IPS-18a (cell line): ENCODE data around the gene CORO2B.

ENCODE experiments used
- H3K27ac ChIP-seq: one replicate; pipeline ENCODE4 v1.5.1; 2013; ENCODE audit warnings: low read length
- H3K27me3 ChIP-seq: one replicate; pipeline ENCODE4 v1.6.1; 2013; ENCODE audit warnings: mild to moderate bottlenecking, low read length; ENCODE audit not compliant: control insufficient read depth, insufficient read depth
- H3K36me3 ChIP-seq: one replicate; pipeline ENCODE4 v1.6.1; 2013; ENCODE audit warnings: low read depth, low read length; ENCODE audit not compliant: control insufficient read depth
- H3K4me1 ChIP-seq: one replicate; pipeline ENCODE4 v1.6.1; 2013; ENCODE audit warnings: low read depth, low read length; ENCODE audit not compliant: control insufficient read depth
- H3K4me3 ChIP-seq: one replicate; pipeline ENCODE4 v1.5.1; 2013; ENCODE audit warnings: low read length
- H3K9ac ChIP-seq: one replicate; pipeline ENCODE4 v1.6.1; 2013; ENCODE audit warnings: mild to moderate bottlenecking, low read length, moderate library complexity
- H3K9me3 ChIP-seq: one replicate; pipeline ENCODE4 v1.6.1; 2013; ENCODE audit warnings: low read depth, low read length; ENCODE audit not compliant: control insufficient read depth

The CORO2B gene

GRCh38 chr15:68587769-68588385 lies 9.1 kb downstream of the CORO2B start:
- Histone ChIP-seq H3K4me3 (no peak overlapping the region), H3K4me1 (peaks cover 5% of the 10 kb centered on the region), H3K27ac (no peak overlapping the region), H3K27me3 (no peaks in the 10 kb centered on the region), H3K9me3 (no peaks in the 10 kb centered on the region), H3K9ac (no peak overlapping the region), H3K36me3 (no peaks in the 10 kb centered on the region)

GRCh38 chr15:68589053-68589452 lies 10.3 kb downstream of the CORO2B start:
- no peaks in the 10 kb centered on the region for H3K27me3 ChIP-seq
- no peak overlapping the region for H3K4me3 ChIP-seq
- no peak overlapping the region for H3K27ac ChIP-seq
- H3K4me1 ChIP-seq = no peaks in the 10 kb centered on the region
- H3K9me3 ChIP-seq = no peaks in the 10 kb centered on the region
- no peaks in the 10 kb centered on the region for H3K36me3 ChIP-seq
- H3K9ac ChIP-seq = no peak overlapping the region

- H3K4me1 ChIP-seq = no peaks in the 10 kb centered on the region
- H3K27ac ChIP-seq = no peak overlapping the region
- H3K4me3 ChIP-seq = no peak overlapping the region
- H3K9ac ChIP-seq = no peak overlapping the region
- no peaks in the 10 kb centered on the region for H3K27me3 ChIP-seq
- H3K9me3 ChIP-seq = no peaks in the 10 kb centered on the region
- H3K36me3 ChIP-seq = no peaks in the 10 kb centered on the region
Measured at GRCh38 chr15:68589783-68590710, 11.3 kb downstream of the CORO2B start.

GRCh38 chr15:68590721-68591389 lies 12.1 kb downstream of the CORO2B start:
- Histone ChIP-seq H3K9me3 (no peaks in the 10 kb centered on the region), H3K27ac (no peak overlapping the region), H3K36me3 (no peaks in the 10 kb centered on the region), H3K27me3 (no peaks in the 10 kb centered on the region), H3K4me3 (no peak overlapping the region), H3K9ac (no peak overlapping the region), H3K4me1 (peaks cover 3% of the 10 kb centered on the region)

- Histone ChIP-seq H3K9me3 (no peaks in the 10 kb centered on the region), H3K27ac (no peak overlapping the region), H3K4me1 (peaks cover 3% of the 10 kb centered on the region), H3K4me3 (no peak overlapping the region), H3K27me3 (no peaks in the 10 kb centered on the region), H3K36me3 (no peaks in the 10 kb centered on the region), H3K9ac (no peak overlapping the region)
Measured at GRCh38 chr15:68592054-68592453, 13.3 kb downstream of the CORO2B start.

GRCh38 chr15:68592544-68592943 lies 13.8 kb downstream of the CORO2B start:
- Histone ChIP-seq H3K9me3 (no peaks in the 10 kb centered on the region), H3K36me3 (no peaks in the 10 kb centered on the region), H3K9ac (no peak overlapping the region), H3K27ac (no peak overlapping the region), H3K27me3 (no peaks in the 10 kb centered on the region), H3K4me3 (no peak overlapping the region), H3K4me1 (peaks cover 3% of the 10 kb centered on the region)

GRCh38 chr15:68593341-68593740 lies 14.5 kb downstream of the CORO2B start:
- no peaks in the 10 kb centered on the region for H3K9me3 ChIP-seq
- no peak overlapping the region for H3K9ac ChIP-seq
- no peaks in the 10 kb centered on the region for H3K36me3 ChIP-seq
- H3K27me3 ChIP-seq = no peaks in the 10 kb centered on the region
- H3K27ac ChIP-seq = no peak overlapping the region
- H3K4me1 ChIP-seq = peaks cover 3% of the 10 kb centered on the region
- H3K4me3 ChIP-seq = no peak overlapping the region

GRCh38 chr15:68593828-68594532 lies 15.2 kb downstream of the CORO2B start:
- peaks cover 8% of the 10 kb centered on the region for H3K4me1 ChIP-seq

GRCh38 chr15:68594533-68595259 lies 15.9 kb downstream of the CORO2B start:
- Histone ChIP-seq H3K9me3 (no peaks in the 10 kb centered on the region), H3K27me3 (no peaks in the 10 kb centered on the region), H3K36me3 (no peaks in the 10 kb centered on the region), H3K4me3 (no peak overlapping the region), H3K9ac (no peak overlapping the region), H3K4me1 (peaks cover 15% of the 10 kb centered on the region), H3K27ac (no peak overlapping the region)

More at GRCh38 chr15:68593828-68594532, 15.2 kb downstream of the CORO2B start:
- Histone ChIP-seq H3K27me3 (no peaks in the 10 kb centered on the region), H3K9me3 (no peaks in the 10 kb centered on the region), H3K9ac (no peak overlapping the region), H3K4me3 (no peak overlapping the region), H3K36me3 (no peaks in the 10 kb centered on the region), H3K27ac (no peak overlapping the region)

- Histone ChIP-seq H3K4me1 (peaks cover 20% of the 10 kb centered on the region), H3K36me3 (no peaks in the 10 kb centered on the region), H3K27ac (no peak overlapping the region), H3K4me3 (no peak overlapping the region), H3K9ac (no peak overlapping the region), H3K27me3 (no peaks in the 10 kb centered on the region), H3K9me3 (no peaks in the 10 kb centered on the region)
Measured at GRCh38 chr15:68595260-68595564, 16.4 kb downstream of the CORO2B start.

- H3K36me3 ChIP-seq = no peaks in the 10 kb centered on the region
- H3K9ac ChIP-seq = no peak overlapping the region
- no peak overlapping the region for H3K27ac ChIP-seq
- H3K4me3 ChIP-seq = no peak overlapping the region
- H3K9me3 ChIP-seq = no peaks in the 10 kb centered on the region
- H3K27me3 ChIP-seq = peaks cover 2% of the 10 kb centered on the region
- H3K4me1 ChIP-seq = peaks cover 26% of the 10 kb centered on the region
Measured at GRCh38 chr15:68595761-68596160, 17.0 kb downstream of the CORO2B start.
